Thyroid gland (tissue), 4 donors: ENCODE measurements around the gene STK32B.

Experiments used
- CTCF ChIP-seq, 6 experiments: fragments of 200-600 bp in 3 of 6; fragments of 450-650 bp in 3 of 6; sonication (generic) in 3 of 6; IDR thresholded peaks; one replicate each; pipeline ENCODE4 v1.5.1; 2016 to 2019; ENCODE audit warnings: antibody characterized with exemption in 6 of 6, mild to moderate bottlenecking in 2 of 6, inconsistent platforms in 1 of 6, moderate library complexity in 1 of 6
- POLR2A ChIP-seq, 2 donors: fragments of 450-650 bp; IDR thresholded peaks; one replicate each; pipeline ENCODE4 v1.6.1; 2017; ENCODE audit warnings: antibody characterized with exemption in 2 of 2, mild to moderate bottlenecking in 2 of 2, moderate library complexity in 1 of 2

DNA sequence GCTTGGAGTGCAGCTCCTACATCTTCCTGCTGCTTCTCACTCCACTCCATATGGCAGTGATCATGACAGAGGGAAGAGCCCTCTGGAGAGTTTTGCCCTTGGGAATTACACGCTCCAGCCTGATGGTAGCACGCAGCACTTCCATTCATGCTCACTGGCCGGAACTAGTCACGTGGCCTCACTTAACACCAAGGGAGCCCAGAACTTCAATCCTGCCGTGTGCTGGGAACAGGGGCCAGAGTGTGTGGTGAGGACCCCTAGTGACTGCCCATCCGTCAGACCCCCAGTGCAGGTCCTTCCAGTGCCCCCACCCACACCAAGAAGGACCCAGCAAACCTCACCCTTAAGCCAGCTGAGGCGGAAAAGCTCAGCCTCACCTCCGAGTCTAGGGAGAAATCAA, 426.3 kb downstream of the STK32B start:
- TF ChIP-seq CTCF (IDR thresholded peaks at IDR 0.05) (no peak), POLR2A (IDR thresholded peaks at IDR 0.05) (no peak)
